ENCODE measurements around the gene ABAT.
"Not testable (repeated sequence)": the region's sequence is repeated elsewhere in the genome, so short reads cannot be mapped to it uniquely, and the experiment has no call there.

The ABAT gene

GRCh38 chr16:8781797-8782196, 107.4 kb downstream of the ABAT start:
- H3F3A ChIP-seq (ENCODE audit: insufficient read depth, low read length): no peaks in the 10 kb centered on the region
- H3K4me2 ChIP-seq (ENCODE audit: low read depth, low read length): no peak overlapping the region
- no peak overlapping the region for H3K4me3 ChIP-seq (ENCODE audit: low read length)
- H3K9ac ChIP-seq (ENCODE audit: low read length): no peak overlapping the region
- no peak for TF ChIP-seq EZH2 (optimal IDR thresholded peaks at IDR 0.05; ENCODE audit: low read depth, low read length)
- no peak for TF ChIP-seq CTCF (IDR thresholded peaks at IDR 0.05; ENCODE audit: low read length)
- no peak for TF ChIP-seq EZH2phosphoT487 (IDR thresholded peaks at IDR 0.05; ENCODE audit: low read length)
- no peak for DNase-seq
- H3K27ac ChIP-seq (ENCODE audit: low read length): no peak overlapping the region
- H3K36me3 ChIP-seq (replicated peaks; ENCODE audit: insufficient read depth, low read length): no peaks in the 10 kb centered on the region
- no peaks in the 10 kb centered on the region for H4K20me1 ChIP-seq (ENCODE audit: insufficient read depth, low read length)
- H3K27me3 ChIP-seq (replicated peaks; ENCODE audit: insufficient read depth, low read length): no peaks in the 10 kb centered on the region
- no peaks in the 10 kb centered on the region for H3K79me2 ChIP-seq (ENCODE audit: low read length)
- H3K9me3 ChIP-seq (replicated peaks; ENCODE audit: insufficient read depth, low read length): no peaks in the 10 kb centered on the region
- no peaks in the 10 kb centered on the region for H3K9me2 ChIP-seq (replicated peaks; ENCODE audit: insufficient read depth, low read length)
- H3K4me1 ChIP-seq (ENCODE audit: low read length): no peaks in the 10 kb centered on the region
- H2AFZ ChIP-seq (ENCODE audit: low read length): no peak overlapping the region

- Histone ChIP-seq H3K4me3 (ENCODE audit: low read length) (no peak overlapping the region), H3K4me1 (ENCODE audit: low read length) (no peaks in the 10 kb centered on the region), H4K20me1 (ENCODE audit: insufficient read depth, low read length) (no peaks in the 10 kb centered on the region), H3F3A (ENCODE audit: insufficient read depth, low read length) (no peaks in the 10 kb centered on the region), H3K9ac (ENCODE audit: low read length) (no peak overlapping the region), H3K9me2 (replicated peaks; ENCODE audit: insufficient read depth, low read length) (no peaks in the 10 kb centered on the region), H3K79me2 (ENCODE audit: low read length) (no peaks in the 10 kb centered on the region), H3K36me3 (replicated peaks; ENCODE audit: insufficient read depth, low read length) (no peaks in the 10 kb centered on the region), H3K4me2 (ENCODE audit: low read depth, low read length) (no peak overlapping the region), H3K27me3 (replicated peaks; ENCODE audit: insufficient read depth, low read length) (no peaks in the 10 kb centered on the region), H3K9me3 (replicated peaks; ENCODE audit: insufficient read depth, low read length) (no peaks in the 10 kb centered on the region), H3K27ac (ENCODE audit: low read length) (no peak overlapping the region), H2AFZ (ENCODE audit: low read length) (no peak overlapping the region)
- no peak for DNase-seq
- TF ChIP-seq EZH2 (optimal IDR thresholded peaks at IDR 0.05; ENCODE audit: low read depth, low read length) (no peak), CTCF (IDR thresholded peaks at IDR 0.05; ENCODE audit: low read length) (no peak), EZH2phosphoT487 (IDR thresholded peaks at IDR 0.05; ENCODE audit: low read length) (no peak)
These were observed 108.3 kb downstream of the ABAT start for GRCh38 chr16:8782673-8783072.

- TF ChIP-seq EZH2phosphoT487 (IDR thresholded peaks at IDR 0.05; ENCODE audit: low read length) (no peak), CTCF (IDR thresholded peaks at IDR 0.05; ENCODE audit: low read length) (no peak)
- Histone ChIP-seq H3K79me2 (ENCODE audit: low read length) (no peaks in the 10 kb centered on the region), H3K4me3 (ENCODE audit: low read length) (no peak overlapping the region), H3K27ac (ENCODE audit: low read length) (no peak overlapping the region), H3K9me2 (replicated peaks; ENCODE audit: insufficient read depth, low read length) (no peaks in the 10 kb centered on the region), H3K36me3 (replicated peaks; ENCODE audit: insufficient read depth, low read length) (no peaks in the 10 kb centered on the region), H3K9ac (ENCODE audit: low read length) (no peak overlapping the region), H3K4me1 (ENCODE audit: low read length) (no peaks in the 10 kb centered on the region), H3K9me3 (replicated peaks; ENCODE audit: insufficient read depth, low read length) (no peaks in the 10 kb centered on the region), H2AFZ (ENCODE audit: low read length) (no peak overlapping the region), H3K27me3 (replicated peaks; ENCODE audit: insufficient read depth, low read length) (no peaks in the 10 kb centered on the region), H3F3A (ENCODE audit: insufficient read depth, low read length) (no peaks in the 10 kb centered on the region), H3K4me2 (ENCODE audit: low read depth, low read length) (no peak overlapping the region), H4K20me1 (ENCODE audit: insufficient read depth, low read length) (no peaks in the 10 kb centered on the region)
- DNase-seq: no peak
These were observed 111.0 kb downstream of the ABAT start for GRCh38 chr16:8785408-8785807.

GRCh38 chr16:8786316-8786715, 111.9 kb downstream of the ABAT start:
- DNase-seq; H3K36me3 ChIP-seq (replicated peaks; ENCODE audit: insufficient read depth, low read length); H3K9ac ChIP-seq (ENCODE audit: low read length); H2AFZ ChIP-seq (ENCODE audit: low read length); H4K20me1 ChIP-seq (ENCODE audit: insufficient read depth, low read length); H3K4me2 ChIP-seq (ENCODE audit: low read depth, low read length); H3K79me2 ChIP-seq (ENCODE audit: low read length); H3K9me2 ChIP-seq (replicated peaks; ENCODE audit: insufficient read depth, low read length); H3K27me3 ChIP-seq (replicated peaks; ENCODE audit: insufficient read depth, low read length); H3K9me3 ChIP-seq (replicated peaks; ENCODE audit: insufficient read depth, low read length); H3K27ac ChIP-seq (ENCODE audit: low read length); H3F3A ChIP-seq (ENCODE audit: insufficient read depth, low read length); H3K4me1 ChIP-seq (ENCODE audit: low read length); H3K4me3 ChIP-seq (ENCODE audit: low read length): not testable (repeated sequence)
